Measurements from ENCODE around the gene SLC12A8.

The SLC12A8 gene, protein sequence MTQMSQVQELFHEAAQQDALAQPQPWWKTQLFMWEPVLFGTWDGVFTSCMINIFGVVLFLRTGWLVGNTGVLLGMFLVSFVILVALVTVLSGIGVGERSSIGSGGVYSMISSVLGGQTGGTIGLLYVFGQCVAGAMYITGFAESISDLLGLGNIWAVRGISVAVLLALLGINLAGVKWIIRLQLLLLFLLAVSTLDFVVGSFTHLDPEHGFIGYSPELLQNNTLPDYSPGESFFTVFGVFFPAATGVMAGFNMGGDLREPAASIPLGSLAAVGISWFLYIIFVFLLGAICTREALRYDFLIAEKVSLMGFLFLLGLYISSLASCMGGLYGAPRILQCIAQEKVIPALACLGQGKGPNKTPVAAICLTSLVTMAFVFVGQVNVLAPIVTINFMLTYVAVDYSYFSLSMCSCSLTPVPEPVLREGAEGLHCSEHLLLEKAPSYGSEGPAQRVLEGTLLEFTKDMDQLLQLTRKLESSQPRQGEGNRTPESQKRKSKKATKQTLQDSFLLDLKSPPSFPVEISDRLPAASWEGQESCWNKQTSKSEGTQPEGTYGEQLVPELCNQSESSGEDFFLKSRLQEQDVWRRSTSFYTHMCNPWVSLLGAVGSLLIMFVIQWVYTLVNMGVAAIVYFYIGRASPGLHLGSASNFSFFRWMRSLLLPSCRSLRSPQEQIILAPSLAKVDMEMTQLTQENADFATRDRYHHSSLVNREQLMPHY

GRCh38 chr3:125212509-125213363 lies at the start of gene SLC12A8:
TSS of gene SLC12A8 (minus strand) at chr3:125212748. CDS start at chr3:125211349, 1,399 bp downstream.
- no peak for DNase-seq (ENCODE audit: low read depth)

DNA sequence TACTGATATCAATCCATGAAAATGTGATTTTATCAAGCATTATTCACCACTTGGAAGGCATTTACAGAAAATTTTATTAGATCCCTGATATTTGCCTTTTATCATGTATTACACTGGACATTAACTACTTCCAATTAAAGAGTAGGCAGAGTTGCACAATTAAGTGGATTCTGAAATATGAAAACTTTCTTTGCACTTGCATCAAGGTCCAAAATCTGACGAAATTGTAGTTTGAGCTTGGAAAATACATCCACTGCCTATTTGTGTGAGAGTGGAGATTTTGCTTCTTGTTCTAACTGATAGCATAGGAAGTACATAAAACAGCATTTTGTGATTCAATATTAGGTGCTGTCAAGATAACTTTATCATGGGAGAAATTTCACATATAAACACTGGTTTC lies 49.6 kb upstream of the SLC12A8 start:
- no peak for DNase-seq (ENCODE audit: low read depth)

DNA sequence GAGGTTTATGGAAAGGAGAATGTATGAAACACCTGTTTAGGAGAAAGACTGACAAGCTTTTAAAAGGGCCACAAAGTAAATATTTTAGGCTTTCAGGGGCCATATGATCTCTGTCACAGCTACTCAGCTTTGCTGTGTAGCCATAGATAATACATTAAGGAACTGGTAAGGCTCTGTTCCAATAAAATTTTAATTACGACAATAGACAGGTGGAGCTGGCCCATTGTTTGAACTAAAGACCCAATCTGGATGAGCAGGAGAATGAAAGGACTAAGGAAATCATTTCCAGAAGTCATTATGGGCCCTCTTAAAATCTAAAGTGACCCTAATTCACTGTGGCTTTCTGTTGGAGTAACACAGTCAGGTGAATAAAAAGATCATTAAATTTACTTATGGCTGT lies 48.5 kb upstream of the SLC12A8 start:
- no peak for DNase-seq (ENCODE audit: low read depth)

DNA sequence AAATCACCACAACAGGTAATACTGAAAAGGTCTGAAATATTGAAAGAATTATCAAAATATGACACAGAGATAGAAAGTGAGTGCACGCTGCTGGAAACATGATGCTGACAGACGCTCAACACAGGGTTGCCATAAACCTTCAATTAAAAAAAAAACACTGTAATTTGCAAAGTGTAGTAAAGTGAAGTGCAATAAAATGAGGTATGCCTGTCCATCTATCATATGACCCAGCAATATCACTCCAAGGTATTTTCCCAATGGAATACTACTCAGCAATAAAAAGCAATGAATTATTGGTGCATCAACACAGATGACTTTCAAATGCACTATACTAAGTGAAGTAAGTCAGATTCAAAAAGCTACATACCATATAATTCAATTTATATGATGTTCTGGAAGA lies 47.6 kb upstream of the SLC12A8 start:
- DNase-seq (ENCODE audit: low read depth) = no peak

GRCh38 chr3:125257536-125257935 lies 45.0 kb upstream of the SLC12A8 start:
- DNase-seq (ENCODE audit: low read depth) = no peak

DNA sequence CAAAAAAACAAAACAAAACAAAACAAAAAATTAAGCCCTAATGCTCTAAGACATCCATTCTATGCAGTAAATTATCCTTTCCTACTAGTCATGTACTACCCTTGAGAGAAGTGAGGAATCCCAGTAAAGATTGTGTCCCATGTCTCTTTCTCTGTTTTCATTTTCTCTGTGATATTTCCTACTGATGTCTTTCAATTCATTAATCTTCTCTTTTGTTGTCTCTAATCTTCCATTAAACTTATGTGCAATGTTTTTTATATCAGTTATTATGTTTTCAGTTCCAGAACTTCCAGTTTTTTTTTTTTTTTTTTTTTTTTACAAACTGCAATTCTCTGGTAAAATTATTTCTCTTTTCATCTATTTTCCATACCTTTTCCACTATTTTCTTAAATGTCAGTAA lies 44.1 kb upstream of the SLC12A8 start:
- no peak for DNase-seq (ENCODE audit: low read depth)

- DNase-seq (ENCODE audit: low read depth) = no peak
These were observed 38.4 kb upstream of the SLC12A8 start for GRCh38 chr3:125250973-125251372.

GRCh38 chr3:125246237-125246636 lies 33.7 kb upstream of the SLC12A8 start:
- DNase-seq (ENCODE audit: low read depth) = no peak

GRCh38 chr3:125245521-125245920 lies 33.0 kb upstream of the SLC12A8 start:
- DNase-seq (ENCODE audit: low read depth) = no peak

DNA sequence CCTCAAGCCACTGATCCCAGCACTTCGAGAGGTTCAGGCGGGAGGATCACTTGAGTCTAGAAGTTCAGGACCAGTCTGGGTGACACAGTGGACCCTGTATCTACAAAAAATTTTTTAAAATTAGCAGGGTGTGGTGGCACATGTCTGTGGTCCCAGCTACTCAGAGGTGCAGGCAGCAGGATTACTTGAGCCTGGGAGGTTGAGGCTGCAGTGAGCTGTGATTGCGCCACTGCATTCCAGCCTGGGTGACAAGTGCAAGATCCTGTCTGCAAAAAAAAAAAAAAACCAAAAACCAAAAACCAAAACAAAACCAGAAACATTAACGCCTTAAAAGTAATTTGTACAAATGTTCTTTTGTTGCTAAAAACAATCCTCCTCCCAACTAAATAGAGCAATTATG lies 27.9 kb upstream of the SLC12A8 start:
- no peak for DNase-seq (ENCODE audit: low read depth)

DNA sequence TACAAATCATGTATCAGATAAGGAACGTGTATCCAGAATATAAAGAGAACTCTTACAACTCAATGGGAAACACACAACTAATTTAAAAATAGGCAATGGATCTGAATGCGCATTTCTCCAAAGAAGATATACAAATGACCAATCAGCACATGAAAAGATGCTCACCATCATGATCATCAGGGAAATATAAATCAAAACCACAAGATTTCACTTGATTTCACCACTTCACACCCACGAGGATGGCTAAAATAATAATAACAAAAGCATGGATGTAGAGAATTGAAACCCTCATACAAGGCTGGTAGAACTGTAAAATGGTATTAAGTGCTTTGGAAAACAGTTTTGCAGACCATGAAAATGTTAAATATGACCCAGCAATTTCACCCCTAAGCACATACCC lies 26.7 kb upstream of the SLC12A8 start:
- DNase-seq (ENCODE audit: low read depth) = no peak

GRCh38 chr3:125238759-125239158 lies 26.2 kb upstream of the SLC12A8 start:
- no peak for DNase-seq (ENCODE audit: low read depth)

DNA sequence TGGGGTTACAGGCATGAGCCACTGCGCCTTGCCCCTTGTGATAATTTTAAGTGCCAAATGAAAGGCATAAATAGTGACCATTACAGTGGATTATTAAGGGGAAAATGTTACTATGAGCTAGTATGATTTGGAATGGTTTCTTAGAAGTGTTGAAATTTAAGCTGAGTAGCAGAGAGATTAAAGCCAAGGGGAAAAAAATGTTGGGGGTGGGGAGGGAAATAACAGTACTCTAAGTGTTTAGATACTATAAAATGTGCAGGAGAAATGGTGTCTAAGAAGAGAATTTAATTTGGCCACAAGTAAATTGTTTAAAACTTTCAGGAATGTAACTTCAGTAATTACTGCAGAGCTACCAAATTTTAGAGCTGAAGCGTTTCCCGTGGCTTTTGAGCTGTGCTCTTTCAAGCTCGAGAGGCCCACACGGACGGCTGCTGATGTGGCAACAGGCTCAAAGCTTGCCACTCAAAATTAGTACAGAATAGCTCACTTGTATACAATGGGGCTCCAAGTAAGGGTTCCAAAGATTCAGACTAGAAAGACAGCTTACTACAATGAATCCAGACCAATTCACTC lies 23.9 kb upstream of the SLC12A8 start:
- no peak for DNase-seq (ENCODE audit: low read depth)

DNA sequence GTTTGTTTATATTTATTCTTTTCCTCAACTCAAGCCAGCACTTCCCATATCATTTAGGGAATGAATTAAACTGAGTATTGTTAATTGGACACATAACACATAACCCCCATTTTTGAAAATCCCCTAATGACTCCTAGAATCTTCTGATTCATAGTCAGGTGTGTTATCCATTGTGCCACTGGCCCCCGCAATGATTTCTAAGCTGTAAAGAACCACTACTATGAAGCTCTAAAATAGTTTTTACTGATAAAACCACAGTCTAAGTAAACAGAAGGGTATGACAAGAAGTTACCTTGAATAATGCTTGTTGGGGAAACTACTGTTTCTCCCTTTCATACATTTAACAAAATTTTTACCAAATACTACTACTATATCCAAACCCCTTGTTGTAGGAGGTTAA lies 22.3 kb upstream of the SLC12A8 start:
- DNase-seq (ENCODE audit: low read depth) = no peak

- no peak for DNase-seq (ENCODE audit: low read depth)
These were observed 19.9 kb upstream of the SLC12A8 start for GRCh38 chr3:125232401-125232800.

- no peak for DNase-seq (ENCODE audit: low read depth)
These were observed 19.3 kb upstream of the SLC12A8 start for GRCh38 chr3:125231895-125232294.

- DNase-seq (ENCODE audit: low read depth) = no peak
These were observed 17.2 kb upstream of the SLC12A8 start for GRCh38 chr3:125229707-125230106.

- DNase-seq (ENCODE audit: low read depth) = no peak
These were observed 16.6 kb upstream of the SLC12A8 start for GRCh38 chr3:125229168-125229567.

- no peak for DNase-seq (ENCODE audit: low read depth)
These were observed 9.3 kb upstream of the SLC12A8 start for GRCh38 chr3:125221831-125222230.

- no peak for DNase-seq (ENCODE audit: low read depth)
These were observed 8.3 kb upstream of the SLC12A8 start for GRCh38 chr3:125220727-125221429.

GRCh38 chr3:125220183-125220582 lies 7.6 kb upstream of the SLC12A8 start:
- no peak for DNase-seq (ENCODE audit: low read depth)

- DNase-seq (ENCODE audit: low read depth) = no peak
These were observed 6.7 kb upstream of the SLC12A8 start for GRCh38 chr3:125219261-125219701.
